ENCODE results near the gene ZNF687.

Gene ZNF687, protein sequence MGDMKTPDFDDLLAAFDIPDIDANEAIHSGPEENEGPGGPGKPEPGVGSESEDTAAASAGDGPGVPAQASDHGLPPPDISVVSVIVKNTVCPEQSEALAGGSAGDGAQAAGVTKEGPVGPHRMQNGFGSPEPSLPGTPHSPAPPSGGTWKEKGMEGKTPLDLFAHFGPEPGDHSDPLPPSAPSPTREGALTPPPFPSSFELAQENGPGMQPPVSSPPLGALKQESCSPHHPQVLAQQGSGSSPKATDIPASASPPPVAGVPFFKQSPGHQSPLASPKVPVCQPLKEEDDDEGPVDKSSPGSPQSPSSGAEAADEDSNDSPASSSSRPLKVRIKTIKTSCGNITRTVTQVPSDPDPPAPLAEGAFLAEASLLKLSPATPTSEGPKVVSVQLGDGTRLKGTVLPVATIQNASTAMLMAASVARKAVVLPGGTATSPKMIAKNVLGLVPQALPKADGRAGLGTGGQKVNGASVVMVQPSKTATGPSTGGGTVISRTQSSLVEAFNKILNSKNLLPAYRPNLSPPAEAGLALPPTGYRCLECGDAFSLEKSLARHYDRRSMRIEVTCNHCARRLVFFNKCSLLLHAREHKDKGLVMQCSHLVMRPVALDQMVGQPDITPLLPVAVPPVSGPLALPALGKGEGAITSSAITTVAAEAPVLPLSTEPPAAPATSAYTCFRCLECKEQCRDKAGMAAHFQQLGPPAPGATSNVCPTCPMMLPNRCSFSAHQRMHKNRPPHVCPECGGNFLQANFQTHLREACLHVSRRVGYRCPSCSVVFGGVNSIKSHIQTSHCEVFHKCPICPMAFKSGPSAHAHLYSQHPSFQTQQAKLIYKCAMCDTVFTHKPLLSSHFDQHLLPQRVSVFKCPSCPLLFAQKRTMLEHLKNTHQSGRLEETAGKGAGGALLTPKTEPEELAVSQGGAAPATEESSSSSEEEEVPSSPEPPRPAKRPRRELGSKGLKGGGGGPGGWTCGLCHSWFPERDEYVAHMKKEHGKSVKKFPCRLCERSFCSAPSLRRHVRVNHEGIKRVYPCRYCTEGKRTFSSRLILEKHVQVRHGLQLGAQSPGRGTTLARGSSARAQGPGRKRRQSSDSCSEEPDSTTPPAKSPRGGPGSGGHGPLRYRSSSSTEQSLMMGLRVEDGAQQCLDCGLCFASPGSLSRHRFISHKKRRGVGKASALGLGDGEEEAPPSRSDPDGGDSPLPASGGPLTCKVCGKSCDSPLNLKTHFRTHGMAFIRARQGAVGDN

DNA sequence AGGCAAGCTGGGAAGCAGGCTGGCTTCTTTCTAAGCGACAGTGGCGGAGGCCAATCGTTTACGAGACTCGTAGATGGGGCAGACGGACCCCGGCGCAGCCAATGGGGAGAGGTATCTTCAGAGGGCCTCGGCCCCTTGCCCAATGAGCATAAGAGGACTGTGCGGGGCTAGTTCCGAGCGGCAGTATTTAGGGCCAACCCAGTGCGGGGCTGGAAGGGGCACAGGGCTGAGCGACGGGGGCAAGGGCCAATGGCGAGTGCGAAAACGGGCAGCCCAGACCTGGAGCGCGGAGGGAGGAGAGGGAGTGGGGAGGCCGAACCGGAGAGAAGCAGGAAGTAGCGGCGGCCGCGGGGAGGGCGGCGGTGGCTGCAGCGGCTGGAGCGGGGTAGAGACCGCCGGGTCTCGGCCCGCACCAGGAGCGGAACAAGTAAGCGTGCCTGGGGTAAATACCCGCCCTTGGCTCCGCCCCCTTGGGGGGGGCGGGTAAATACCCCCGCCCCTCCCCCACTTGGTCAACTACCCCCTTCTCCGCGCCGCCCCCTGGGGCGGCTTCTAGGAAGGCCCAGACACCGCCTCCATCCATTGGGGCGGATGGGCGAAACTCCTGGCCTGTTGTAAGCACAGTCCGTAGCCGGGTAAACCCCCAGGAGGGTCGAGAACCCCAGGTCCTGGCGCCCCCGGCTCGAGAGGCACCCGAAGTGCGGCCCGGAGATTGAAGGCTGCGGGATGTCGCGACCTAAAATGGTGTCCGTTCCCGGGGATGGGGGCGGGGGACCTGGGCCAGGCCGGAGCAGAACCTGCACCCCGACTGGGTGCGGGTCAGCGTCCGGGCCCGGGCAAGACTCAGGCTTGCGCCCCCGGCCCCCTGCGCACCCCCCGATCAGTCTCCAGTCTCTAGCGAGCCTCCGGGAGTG, at the start of gene ZNF687:
TSS of gene ZNF687 (plus strand) at position 331 of the 914 bp plus-strand sequence. CDS start 3,993 bp downstream, outside the sequence.
- DNase-seq, result peak; percentile 98
- H3K27ac Mint-ChIP-seq, result peak within 1 kb of the TSS; percentile 99
- peaks cover 46% of the 10 kb centered on the region for H3K36me3 Mint-ChIP-seq (ENCODE audit: low read depth)
- peaks cover 38% of the 10 kb centered on the region for H3K4me1 Mint-ChIP-seq (ENCODE audit: low read depth)
- no peaks in the 10 kb centered on the region for H3K9me3 Mint-ChIP-seq
- peak within 1 kb of the TSS; percentile 96 for H3K4me3 Mint-ChIP-seq
- H3K27me3 Mint-ChIP-seq, result no peaks in the 10 kb centered on the region

DNA sequence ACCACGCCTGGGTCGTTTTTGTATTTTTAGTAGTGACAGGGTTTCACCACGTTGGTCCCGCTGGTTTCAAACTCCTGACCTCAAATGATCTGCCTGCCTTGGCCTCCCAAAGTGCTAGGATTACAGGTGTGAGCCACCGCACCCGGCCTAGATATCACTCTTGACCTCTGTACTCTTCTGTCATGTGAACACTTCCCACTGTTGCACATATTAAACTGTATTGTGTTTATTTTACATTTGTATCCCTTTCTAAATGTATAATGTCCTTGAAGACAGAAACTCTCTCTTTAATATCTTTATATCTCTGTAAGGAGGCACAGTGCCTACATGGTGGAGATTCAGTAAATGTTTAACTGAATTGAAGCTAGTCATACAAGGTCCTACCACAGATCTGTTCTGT, 46.9 kb upstream of the ZNF687 start:
- no peak overlapping the region for H3K4me3 Mint-ChIP-seq
- no peaks in the 10 kb centered on the region for H3K27me3 Mint-ChIP-seq
- H3K36me3 Mint-ChIP-seq (ENCODE audit: low read depth), result peaks cover 97% of the 10 kb centered on the region
- DNase-seq, result peak; percentile 2
- H3K9me3 Mint-ChIP-seq, result no peaks in the 10 kb centered on the region
- H3K4me1 Mint-ChIP-seq (ENCODE audit: low read depth), result peaks cover 2% of the 10 kb centered on the region
- peak overlapping the region; percentile 1 for H3K27ac Mint-ChIP-seq

DNA sequence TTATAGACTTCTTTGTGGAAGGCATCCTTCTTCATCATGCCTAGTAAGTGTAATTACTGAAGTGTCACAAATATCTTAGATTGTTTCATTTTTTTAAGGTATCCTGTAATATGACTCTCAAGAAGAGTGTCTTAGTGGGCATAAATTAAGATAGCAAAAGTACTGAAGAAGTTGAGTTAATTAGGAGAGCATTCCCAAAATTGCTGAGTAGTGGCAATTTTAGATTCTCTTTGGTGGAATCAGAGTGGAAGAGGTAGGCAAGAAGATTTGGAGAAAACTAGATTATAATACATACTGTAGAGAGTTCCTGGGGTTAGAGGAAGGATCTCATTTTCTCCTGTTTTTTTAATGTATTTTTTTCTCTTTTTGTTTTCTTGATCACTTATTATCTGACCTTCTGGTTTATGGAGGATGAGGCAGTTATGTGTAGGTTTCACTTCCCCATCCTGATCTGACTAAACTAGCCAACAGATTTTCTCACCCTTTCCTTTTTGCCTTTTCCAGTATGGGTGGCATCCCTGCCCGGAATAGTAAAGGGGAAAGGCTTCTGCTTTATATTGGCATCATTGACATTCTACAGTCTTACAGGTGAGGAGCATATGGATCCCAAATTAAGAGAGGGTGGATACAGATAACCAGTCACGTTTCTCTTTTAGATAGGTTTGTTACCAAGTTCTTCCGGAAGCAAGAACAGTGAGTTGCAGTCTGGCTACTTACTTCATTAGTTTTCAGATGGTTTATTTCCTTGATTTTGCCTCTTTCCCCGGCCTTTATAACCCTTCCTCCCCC, 44.2 kb upstream of the ZNF687 start:
- DNase-seq, result no peak
- H3K27ac Mint-ChIP-seq, result peak overlapping the region; percentile 6
- peaks cover 2% of the 10 kb centered on the region for H3K4me1 Mint-ChIP-seq (ENCODE audit: low read depth)
- H3K27me3 Mint-ChIP-seq, result no peaks in the 10 kb centered on the region
- H3K36me3 Mint-ChIP-seq (ENCODE audit: low read depth), result peaks cover 95% of the 10 kb centered on the region
- no peak overlapping the region for H3K4me3 Mint-ChIP-seq
- no peaks in the 10 kb centered on the region for H3K9me3 Mint-ChIP-seq

DNA sequence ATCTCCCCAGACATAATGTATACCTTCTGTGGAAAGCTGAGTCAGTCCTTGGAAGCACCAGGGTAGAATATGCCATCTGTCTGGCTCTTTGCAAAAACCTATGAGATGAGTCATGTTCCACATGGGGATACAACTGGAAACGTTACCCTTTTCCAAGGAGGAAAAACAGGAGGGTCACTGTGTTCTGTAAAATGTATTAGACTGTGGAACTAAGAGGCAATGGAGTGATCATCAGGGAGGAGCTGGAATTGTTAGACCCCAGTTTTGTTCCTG, 43.7 kb upstream of the ZNF687 start:
- no peak overlapping the region for H3K27ac Mint-ChIP-seq
- H3K4me1 Mint-ChIP-seq (ENCODE audit: low read depth), result peaks cover 2% of the 10 kb centered on the region
- H3K9me3 Mint-ChIP-seq, result no peaks in the 10 kb centered on the region
- no peaks in the 10 kb centered on the region for H3K27me3 Mint-ChIP-seq
- H3K4me3 Mint-ChIP-seq, result no peak overlapping the region
- H3K36me3 Mint-ChIP-seq (ENCODE audit: low read depth), result peaks cover 96% of the 10 kb centered on the region
- DNase-seq, result no peak

DNA sequence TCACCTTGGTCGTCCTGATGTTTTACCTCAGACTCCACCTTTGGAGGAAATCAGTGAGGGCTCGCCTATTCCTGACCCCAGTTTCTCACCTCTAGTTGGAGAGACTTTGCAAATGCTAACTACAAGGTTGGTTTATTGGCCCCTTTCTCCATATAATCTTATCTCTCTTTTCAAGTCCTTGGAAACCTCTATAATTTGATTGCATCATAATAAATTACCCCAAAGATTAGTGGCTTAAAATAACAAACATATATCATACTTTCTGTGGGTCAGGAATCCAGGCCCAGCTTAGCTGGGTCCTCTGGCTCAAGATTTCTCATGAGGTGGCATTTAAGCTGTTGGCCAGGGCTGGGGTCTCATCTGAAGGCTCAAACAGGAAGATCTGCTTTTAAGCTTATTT, 39.7 kb upstream of the ZNF687 start:
- Mint-ChIP-seq H3K4me1 (ENCODE audit: low read depth) (peaks cover 2% of the 10 kb centered on the region), H3K27ac (peak overlapping the region; percentile 71), H3K9me3 (no peaks in the 10 kb centered on the region), H3K36me3 (ENCODE audit: low read depth) (peaks cover 98% of the 10 kb centered on the region), H3K4me3 (no peak overlapping the region), H3K27me3 (no peaks in the 10 kb centered on the region)
- DNase-seq, result no peak

DNA sequence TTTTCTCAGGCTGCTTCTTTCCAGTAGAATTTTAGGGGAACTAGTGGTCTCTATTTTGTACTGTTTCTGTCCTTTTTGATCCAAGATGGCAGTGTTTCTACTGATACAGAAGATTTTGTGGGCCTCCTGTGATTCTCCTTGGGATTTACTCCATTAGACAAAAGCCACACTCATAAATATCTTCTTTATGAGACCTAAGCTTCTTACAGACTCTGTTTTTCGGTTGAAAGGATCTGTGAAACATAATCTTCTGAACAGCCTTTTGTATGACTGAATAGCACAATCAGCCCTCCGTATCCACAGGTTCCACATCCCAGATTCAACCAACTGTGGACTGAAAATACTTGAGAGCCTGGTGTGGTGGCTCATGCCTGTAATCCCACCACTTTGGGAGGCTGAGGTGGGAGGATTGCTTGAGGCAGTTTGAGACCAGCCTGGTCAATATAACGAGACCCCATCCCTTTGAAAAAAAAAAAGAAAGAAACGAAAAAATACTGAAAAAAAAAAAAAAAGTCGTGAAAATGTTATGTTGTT, 38.3 kb upstream of the ZNF687 start:
- H3K27ac Mint-ChIP-seq, result peak overlapping the region; percentile 24
- no peak for DNase-seq
- H3K4me1 Mint-ChIP-seq (ENCODE audit: low read depth), result no peaks in the 10 kb centered on the region
- no peaks in the 10 kb centered on the region for H3K27me3 Mint-ChIP-seq
- peaks cover 98% of the 10 kb centered on the region for H3K36me3 Mint-ChIP-seq (ENCODE audit: low read depth)
- no peaks in the 10 kb centered on the region for H3K9me3 Mint-ChIP-seq
- H3K4me3 Mint-ChIP-seq, result no peak overlapping the region

DNA sequence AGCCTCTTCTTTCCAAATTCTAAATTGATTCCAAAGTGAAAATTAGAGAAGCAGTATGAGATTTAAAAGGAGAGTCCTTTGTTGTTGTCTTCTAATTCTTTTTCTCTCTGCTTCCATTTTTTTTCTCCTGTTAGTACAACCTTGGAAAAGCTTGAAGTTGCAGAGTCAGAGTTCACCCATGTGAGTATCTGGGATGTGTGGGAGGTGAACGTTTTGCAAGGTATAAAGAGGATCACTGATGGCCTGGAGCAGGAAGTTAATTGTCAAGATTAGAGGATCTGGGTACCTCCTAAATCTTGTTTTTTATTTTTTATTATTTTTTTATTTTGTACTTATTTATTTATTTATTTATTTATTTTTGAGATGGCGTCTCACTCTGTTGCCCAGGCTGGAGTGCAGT, 35.3 kb upstream of the ZNF687 start:
- Mint-ChIP-seq H3K27me3 (no peaks in the 10 kb centered on the region), H3K36me3 (ENCODE audit: low read depth) (peaks cover 90% of the 10 kb centered on the region), H3K4me1 (ENCODE audit: low read depth) (peaks cover 2% of the 10 kb centered on the region), H3K27ac (no peak overlapping the region), H3K4me3 (no peak overlapping the region), H3K9me3 (no peaks in the 10 kb centered on the region)
- DNase-seq, result no peak

DNA sequence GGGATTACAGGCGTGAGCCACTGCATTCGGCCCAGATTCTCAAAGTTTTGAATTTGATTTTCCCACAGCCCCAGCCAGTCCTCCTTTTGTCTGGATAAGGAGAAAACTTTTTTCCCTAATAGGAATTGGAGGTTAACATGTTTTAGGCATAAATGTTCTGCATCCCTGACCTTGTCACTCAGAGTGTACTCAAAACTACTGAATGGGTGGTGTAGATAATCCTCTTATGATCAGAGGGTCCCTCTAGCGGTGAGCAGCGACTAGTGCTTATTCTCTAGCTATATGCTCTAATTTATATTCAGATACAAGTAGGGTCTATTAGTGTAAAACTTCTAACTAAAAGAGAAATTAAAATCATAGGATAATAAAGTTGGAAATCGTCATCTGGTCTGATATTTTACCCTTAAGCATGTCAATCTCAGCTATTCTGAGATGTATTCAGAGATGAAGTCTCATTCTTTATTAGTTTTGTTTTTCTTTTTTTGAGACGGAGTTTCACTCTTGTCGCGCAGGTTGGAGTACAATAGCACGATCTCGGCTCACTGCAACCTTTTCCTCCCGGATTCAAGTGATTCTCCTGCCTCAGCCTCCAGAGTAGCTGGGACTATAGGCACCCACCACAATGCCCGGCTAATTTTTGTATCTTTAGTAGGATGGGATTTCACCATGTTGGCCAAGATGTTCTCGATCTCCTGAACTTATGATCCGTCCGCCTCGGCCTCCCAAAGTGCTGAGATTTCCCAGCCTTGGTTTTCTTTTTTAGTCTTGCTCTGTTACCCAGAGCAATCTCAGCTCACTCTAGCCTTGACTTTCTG, 30.2 kb upstream of the ZNF687 start:
- H3K36me3 Mint-ChIP-seq (ENCODE audit: low read depth), result peaks cover 57% of the 10 kb centered on the region
- H3K9me3 Mint-ChIP-seq, result no peaks in the 10 kb centered on the region
- H3K4me1 Mint-ChIP-seq (ENCODE audit: low read depth), result peaks cover 20% of the 10 kb centered on the region
- H3K4me3 Mint-ChIP-seq, result no peak overlapping the region
- H3K27me3 Mint-ChIP-seq, result no peaks in the 10 kb centered on the region
- DNase-seq, result peak; percentile 48
- H3K27ac Mint-ChIP-seq, result peak overlapping the region; percentile 44

DNA sequence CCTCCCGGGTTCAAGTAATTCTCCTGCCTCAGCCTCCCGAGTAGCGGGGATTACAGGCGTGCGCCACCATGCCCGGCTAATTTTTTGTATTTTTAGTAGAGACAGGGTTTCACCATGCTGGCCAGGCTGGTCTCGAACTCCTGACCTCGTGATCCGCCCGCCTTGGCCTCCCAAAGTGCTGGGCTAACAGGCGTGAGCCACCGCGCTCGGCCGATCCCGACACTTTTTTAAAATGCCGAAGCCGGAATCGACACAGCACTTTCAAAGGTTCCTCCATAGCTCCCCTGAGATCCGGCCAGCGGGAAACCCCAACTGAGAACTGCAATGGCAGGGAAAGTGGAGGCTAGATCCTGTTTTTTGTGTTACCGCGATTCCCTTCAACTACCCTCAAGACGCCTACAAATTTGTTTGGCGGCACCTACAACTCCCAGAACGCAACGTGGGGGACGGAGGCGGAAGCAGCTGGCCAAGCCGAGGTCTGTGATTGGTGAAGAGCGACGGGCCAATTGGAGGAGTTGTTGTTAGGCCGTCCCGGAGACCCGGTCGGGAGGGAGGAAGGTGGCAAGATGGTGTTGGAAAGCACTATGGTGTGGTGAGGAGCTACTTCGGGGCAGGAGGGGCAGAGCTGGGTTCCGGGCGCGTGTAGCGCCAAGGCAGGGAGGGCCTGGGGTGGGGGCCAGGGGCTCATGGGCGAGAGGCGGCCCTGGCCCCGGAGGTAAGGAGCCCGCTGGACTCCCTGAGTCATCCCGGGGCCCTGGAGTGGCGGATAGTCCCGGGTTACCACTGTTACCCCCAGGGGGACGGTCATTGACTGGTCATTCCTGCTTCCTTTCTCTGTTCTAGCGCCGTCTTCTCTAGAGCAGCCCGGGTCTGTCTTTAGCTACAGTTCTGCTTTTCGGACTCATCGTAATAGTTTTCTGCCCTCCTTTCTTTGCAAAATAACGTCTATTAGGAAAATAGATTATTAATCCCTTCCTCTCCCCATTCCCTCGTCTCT, 27.6 kb upstream of the ZNF687 start, which contains the start of gene PSMD4:
TSS of gene PSMD4 (plus strand) at position 518 of the 997 bp plus-strand sequence. CDS start at position 567, 49 bp downstream.
- Mint-ChIP-seq H3K27me3 (no peaks in the 10 kb centered on the region), H3K9me3 (no peaks in the 10 kb centered on the region), H3K27ac (peak within 1 kb of the TSS; percentile 98), H3K4me1 (ENCODE audit: low read depth) (peaks cover 33% of the 10 kb centered on the region), H3K36me3 (ENCODE audit: low read depth) (peaks cover 51% of the 10 kb centered on the region), H3K4me3 (peak within 1 kb of the TSS; percentile 91)
- DNase-seq, result peak; percentile 91

DNA sequence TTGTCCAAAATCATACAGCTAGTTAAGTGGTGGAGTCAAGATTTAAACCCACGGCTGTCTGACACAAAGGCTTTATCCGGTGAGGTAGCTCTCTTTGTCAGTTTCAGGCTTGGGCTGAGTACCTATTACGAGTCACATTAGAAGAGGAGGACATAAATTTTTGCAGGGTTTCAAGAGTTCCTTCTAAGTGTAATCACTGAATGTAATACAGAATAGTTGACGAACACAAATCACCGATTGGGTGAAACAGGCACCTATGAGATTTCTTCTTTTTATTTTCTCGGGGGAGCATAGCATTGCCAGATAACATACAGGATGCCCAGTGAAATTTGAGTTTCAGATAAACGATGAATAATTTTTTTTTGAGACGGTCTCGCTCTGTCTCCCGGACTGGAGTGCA, 26.7 kb upstream of the ZNF687 start:
- Mint-ChIP-seq H3K27me3 (no peaks in the 10 kb centered on the region), H3K4me1 (ENCODE audit: low read depth) (peaks cover 36% of the 10 kb centered on the region), H3K36me3 (ENCODE audit: low read depth) (peaks cover 49% of the 10 kb centered on the region), H3K27ac (peak overlapping the region; percentile 98), H3K9me3 (no peaks in the 10 kb centered on the region), H3K4me3 (peak overlapping the region; percentile 91)
- no peak for DNase-seq

DNA sequence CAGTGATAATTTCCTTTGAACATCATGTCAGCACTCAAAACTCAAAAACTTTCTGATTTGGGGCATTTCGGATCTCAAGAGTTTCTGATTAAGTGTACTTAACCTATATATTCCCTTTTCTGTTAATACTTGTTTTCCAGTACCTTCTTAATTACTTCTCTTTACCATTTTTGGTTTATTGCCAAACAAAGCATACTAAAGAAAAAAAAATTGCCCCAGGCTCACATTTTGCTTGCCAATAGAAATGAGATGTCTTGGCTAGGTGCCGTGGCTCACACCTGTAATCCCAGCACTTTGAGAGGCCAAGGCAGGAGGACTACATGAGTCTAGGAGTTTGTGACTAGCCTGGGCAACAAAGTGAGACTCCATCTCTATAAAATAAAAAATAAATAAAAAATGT, 22.7 kb upstream of the ZNF687 start:
- peaks cover 70% of the 10 kb centered on the region for H3K36me3 Mint-ChIP-seq (ENCODE audit: low read depth)
- no peak overlapping the region for H3K27ac Mint-ChIP-seq
- no peak for DNase-seq
- no peaks in the 10 kb centered on the region for H3K9me3 Mint-ChIP-seq
- H3K4me1 Mint-ChIP-seq (ENCODE audit: low read depth), result peaks cover 31% of the 10 kb centered on the region
- H3K27me3 Mint-ChIP-seq, result no peaks in the 10 kb centered on the region
- no peak overlapping the region for H3K4me3 Mint-ChIP-seq

Data from activated T-cell treated with anti-CD3 and anti-CD28 coated beads, Interleukin-2, amount 50 U/mL, for 24 hours (primary cell).